ENCODE data around the gene MCF2L. TPM values are rescaled to one million over a fixed set of nuclear protein-coding genes. Genes with fewer than 3 reads are reported as not detected.

MCF2L gene
- polyA plus RNA-seq, 1 donor from 2014 or later, result 88.0 TPM

GRCh38 chr13:113058129-113058987, 89.3 kb downstream of the MCF2L start:
- H3K27ac ChIP-seq (ENCODE audit: low read length), result no peak overlapping the region
- no peaks in the 10 kb centered on the region for H3K79me2 ChIP-seq (replicated peaks; ENCODE audit: insufficient read depth, low read length)
- no peak overlapping the region for H3K9ac ChIP-seq (ENCODE audit: low read length)
- H3K4me2 ChIP-seq (ENCODE audit: low read length), result no peak overlapping the region
- H4K20me1 ChIP-seq (ENCODE audit: insufficient read depth), result no peaks in the 10 kb centered on the region
- H3K4me3 ChIP-seq (ENCODE audit: low read length), result no peak overlapping the region
- no peaks in the 10 kb centered on the region for H3K9me3 ChIP-seq (ENCODE audit: low read length)
- no peaks in the 10 kb centered on the region for H3K9me2 ChIP-seq (ENCODE audit: insufficient read depth, low read length)
- H3F3A ChIP-seq (ENCODE audit: insufficient read depth, low read length, poor library complexity, severe bottlenecking), result no peaks in the 10 kb centered on the region
- no peak overlapping the region for H2AFZ ChIP-seq (ENCODE audit: low read depth, low read length)
- H3K36me3 ChIP-seq (ENCODE audit: insufficient read depth, low read length), result no peaks in the 10 kb centered on the region
- TF ChIP-seq REST (IDR thresholded peaks at IDR 0.05; ENCODE audit: borderline replicate concordance), result no peak
- TF ChIP-seq EP300 (conservative IDR thresholded peaks at IDR 0.05; ENCODE audit: poor library complexity, severe bottlenecking), result no peak
- no peak for TF ChIP-seq MXI1 (conservative IDR thresholded peaks at IDR 0.05; ENCODE audit: poor library complexity, severe bottlenecking)
- TF ChIP-seq RAD21 (conservative IDR thresholded peaks at IDR 0.05), result no peak
- TF ChIP-seq TAF1 (IDR thresholded peaks at IDR 0.05; ENCODE audit: low read depth), result no peak
- TF ChIP-seq POLR2AphosphoS5 (IDR thresholded peaks at IDR 0.05), result no peak
- TF ChIP-seq EZH2 (IDR thresholded peaks at IDR 0.05; ENCODE audit: borderline replicate concordance, insufficient read depth, low read length, poor library complexity, severe bottlenecking), result no peak
- TF ChIP-seq CTCF (IDR thresholded peaks at IDR 0.05; ENCODE audit: poor library complexity, severe bottlenecking), result no peak
- no peak for TF ChIP-seq SMC3 (conservative IDR thresholded peaks at IDR 0.05; ENCODE audit: poor library complexity)
- no peaks in the 10 kb centered on the region for H3K27me3 ChIP-seq (ENCODE audit: insufficient read depth, low read depth, low read length)

- Histone ChIP-seq H3F3A (ENCODE audit: insufficient read depth, low read length, poor library complexity, severe bottlenecking) (no peaks in the 10 kb centered on the region), H3K4me3 (ENCODE audit: low read length) (no peak overlapping the region), H3K27me3 (ENCODE audit: insufficient read depth, low read depth, low read length) (no peaks in the 10 kb centered on the region), H3K4me2 (ENCODE audit: low read length) (no peak overlapping the region), H3K9ac (ENCODE audit: low read length) (no peak overlapping the region), H3K9me3 (ENCODE audit: low read length) (no peaks in the 10 kb centered on the region), H3K79me2 (replicated peaks; ENCODE audit: insufficient read depth, low read length) (no peaks in the 10 kb centered on the region), H3K27ac (ENCODE audit: low read length) (no peak overlapping the region), H2AFZ (ENCODE audit: low read depth, low read length) (no peak overlapping the region), H3K36me3 (ENCODE audit: insufficient read depth, low read length) (no peaks in the 10 kb centered on the region), H4K20me1 (ENCODE audit: insufficient read depth) (no peaks in the 10 kb centered on the region), H3K9me2 (ENCODE audit: insufficient read depth, low read length) (no peaks in the 10 kb centered on the region)
- TF ChIP-seq SMC3 (conservative IDR thresholded peaks at IDR 0.05; ENCODE audit: poor library complexity) (no peak), RAD21 (conservative IDR thresholded peaks at IDR 0.05) (no peak), EP300 (conservative IDR thresholded peaks at IDR 0.05; ENCODE audit: poor library complexity, severe bottlenecking) (no peak), REST (IDR thresholded peaks at IDR 0.05; ENCODE audit: borderline replicate concordance) (no peak), CTCF (IDR thresholded peaks at IDR 0.05; ENCODE audit: poor library complexity, severe bottlenecking) (no peak), MXI1 (conservative IDR thresholded peaks at IDR 0.05; ENCODE audit: poor library complexity, severe bottlenecking) (no peak), TAF1 (IDR thresholded peaks at IDR 0.05; ENCODE audit: low read depth) (no peak), EZH2 (IDR thresholded peaks at IDR 0.05; ENCODE audit: borderline replicate concordance, insufficient read depth, low read length, poor library complexity, severe bottlenecking) (no peak), POLR2AphosphoS5 (IDR thresholded peaks at IDR 0.05) (no peak)
Measured at GRCh38 chr13:113058988-113059850, 90.2 kb downstream of the MCF2L start.

Data from neural cell (in vitro differentiated cells).